ENCODE measurements around the gene LENG8.
"Not testable (repeated sequence)": the region's sequence is repeated elsewhere in the genome, so short reads cannot be mapped to it uniquely, and the experiment has no call there.

DNA sequence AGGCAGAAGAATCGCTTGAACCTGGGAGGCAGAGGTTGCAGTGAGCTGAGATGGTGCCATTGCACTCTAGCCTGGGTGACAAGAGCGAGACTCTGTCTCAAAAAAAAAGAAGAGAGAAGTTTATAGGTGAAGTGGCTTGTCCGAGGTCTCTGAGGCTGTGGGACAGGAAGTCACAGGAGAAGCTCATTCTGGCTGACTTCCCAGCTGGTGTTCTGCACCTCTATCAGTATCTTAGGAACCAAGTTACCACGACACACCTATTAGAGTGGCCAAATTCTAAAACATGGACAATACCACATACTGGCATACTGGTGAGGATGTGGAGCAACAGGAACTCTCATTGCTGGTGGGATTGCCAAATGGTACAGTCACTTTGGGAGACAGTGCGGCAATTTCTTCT is 46.3 kb downstream of the LENG8 start:
- TF ChIP-seq, protein P1, sequence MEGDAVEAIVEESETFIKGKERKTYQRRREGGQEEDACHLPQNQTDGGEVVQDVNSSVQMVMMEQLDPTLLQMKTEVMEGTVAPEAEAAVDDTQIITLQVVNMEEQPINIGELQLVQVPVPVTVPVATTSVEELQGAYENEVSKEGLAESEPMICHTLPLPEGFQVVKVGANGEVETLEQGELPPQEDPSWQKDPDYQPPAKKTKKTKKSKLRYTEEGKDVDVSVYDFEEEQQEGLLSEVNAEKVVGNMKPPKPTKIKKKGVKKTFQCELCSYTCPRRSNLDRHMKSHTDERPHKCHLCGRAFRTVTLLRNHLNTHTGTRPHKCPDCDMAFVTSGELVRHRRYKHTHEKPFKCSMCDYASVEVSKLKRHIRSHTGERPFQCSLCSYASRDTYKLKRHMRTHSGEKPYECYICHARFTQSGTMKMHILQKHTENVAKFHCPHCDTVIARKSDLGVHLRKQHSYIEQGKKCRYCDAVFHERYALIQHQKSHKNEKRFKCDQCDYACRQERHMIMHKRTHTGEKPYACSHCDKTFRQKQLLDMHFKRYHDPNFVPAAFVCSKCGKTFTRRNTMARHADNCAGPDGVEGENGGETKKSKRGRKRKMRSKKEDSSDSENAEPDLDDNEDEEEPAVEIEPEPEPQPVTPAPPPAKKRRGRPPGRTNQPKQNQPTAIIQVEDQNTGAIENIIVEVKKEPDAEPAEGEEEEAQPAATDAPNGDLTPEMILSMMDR (IDR thresholded peaks at IDR 0.05): not testable (repeated sequence)
- TF ChIP-seq POLR2A, POLR2AphosphoS5, EP300 (IDR thresholded peaks at IDR 0.05): not testable (repeated sequence)
